Measurements from ENCODE around the gene SRXN1.

SRXN1 gene

GRCh38 chr20:666877-667276, 13.9 kb upstream of the SRXN1 start:
- no peaks in the 10 kb centered on the region for H3K9me3 ChIP-seq (ENCODE audit: control insufficient read depth, low read length)
- DNase-seq: no peak
- H3K36me3 ChIP-seq (ENCODE audit: control insufficient read depth, insufficient read depth, low read length): no peaks in the 10 kb centered on the region
- peaks cover 22% of the 10 kb centered on the region for H3K27me3 ChIP-seq (replicated peaks; ENCODE audit: control insufficient read depth, insufficient read depth, low read length, poor library complexity, severe bottlenecking)
- no peaks in the 10 kb centered on the region for H3K4me1 ChIP-seq (ENCODE audit: control insufficient read depth, insufficient read depth, low read length, poor library complexity, severe bottlenecking)
- no peak overlapping the region for H3K4me3 ChIP-seq (ENCODE audit: insufficient read depth, low read depth, low read length, poor library complexity, severe bottlenecking)
- no peak overlapping the region for H3K27ac ChIP-seq (ENCODE audit: insufficient read depth, low read length, poor library complexity, severe bottlenecking)

DNA sequence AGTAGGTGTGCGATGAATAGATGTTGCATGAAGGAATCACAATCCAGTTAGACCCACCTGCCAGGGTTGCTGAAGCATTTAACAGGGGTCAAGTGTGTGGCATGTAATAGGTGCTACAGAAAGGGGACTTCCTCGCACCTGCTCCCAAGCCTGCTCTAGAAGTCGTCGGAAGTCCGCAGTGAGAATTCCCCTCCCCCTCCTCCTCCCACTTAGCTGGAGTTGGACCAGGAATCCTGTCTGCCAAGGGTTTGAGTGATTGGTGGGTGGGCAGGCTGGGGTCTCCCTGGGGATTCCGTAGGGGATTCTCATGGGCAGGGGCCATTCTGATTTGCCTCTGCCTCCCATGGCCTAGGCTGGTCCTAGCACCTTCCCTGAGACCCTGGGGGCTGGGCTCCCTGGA, 12.3 kb upstream of the SRXN1 start:
- Histone ChIP-seq H3K36me3 (ENCODE audit: control insufficient read depth, insufficient read depth, low read length) (no peaks in the 10 kb centered on the region), H3K4me1 (ENCODE audit: control insufficient read depth, insufficient read depth, low read length, poor library complexity, severe bottlenecking) (no peaks in the 10 kb centered on the region), H3K27ac (ENCODE audit: insufficient read depth, low read length, poor library complexity, severe bottlenecking) (no peak overlapping the region), H3K27me3 (replicated peaks; ENCODE audit: control insufficient read depth, insufficient read depth, low read length, poor library complexity, severe bottlenecking) (peaks cover 18% of the 10 kb centered on the region), H3K4me3 (ENCODE audit: insufficient read depth, low read depth, low read length, poor library complexity, severe bottlenecking) (no peak overlapping the region), H3K9me3 (ENCODE audit: control insufficient read depth, low read length) (no peaks in the 10 kb centered on the region)
- no peak for DNase-seq

DNA sequence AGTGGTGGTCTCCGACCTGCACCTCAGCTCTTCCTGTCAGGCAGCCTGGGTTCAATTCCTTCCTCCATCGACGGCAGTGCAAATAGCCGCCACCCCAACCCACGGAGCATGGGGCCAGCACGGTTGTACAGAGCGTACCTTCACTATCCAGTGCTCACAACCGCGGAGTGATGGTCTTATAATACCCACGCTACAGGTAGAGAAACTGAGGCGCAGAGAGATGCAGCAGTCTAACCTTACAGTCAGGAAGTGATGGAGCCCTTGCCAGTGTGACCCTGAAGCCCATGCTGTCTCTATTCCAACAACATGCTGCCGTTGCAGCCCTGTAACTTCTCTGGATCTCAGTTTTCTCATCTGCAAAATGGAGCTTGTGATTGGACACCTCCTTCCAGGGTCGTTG, 11.6 kb upstream of the SRXN1 start:
- Histone ChIP-seq H3K27me3 (replicated peaks; ENCODE audit: control insufficient read depth, insufficient read depth, low read length, poor library complexity, severe bottlenecking) (peaks cover 18% of the 10 kb centered on the region), H3K4me1 (ENCODE audit: control insufficient read depth, insufficient read depth, low read length, poor library complexity, severe bottlenecking) (no peaks in the 10 kb centered on the region), H3K4me3 (ENCODE audit: insufficient read depth, low read depth, low read length, poor library complexity, severe bottlenecking) (no peak overlapping the region), H3K9me3 (ENCODE audit: control insufficient read depth, low read length) (no peaks in the 10 kb centered on the region), H3K36me3 (ENCODE audit: control insufficient read depth, insufficient read depth, low read length) (no peaks in the 10 kb centered on the region), H3K27ac (ENCODE audit: insufficient read depth, low read length, poor library complexity, severe bottlenecking) (no peak overlapping the region)
- DNase-seq: no peak

DNA sequence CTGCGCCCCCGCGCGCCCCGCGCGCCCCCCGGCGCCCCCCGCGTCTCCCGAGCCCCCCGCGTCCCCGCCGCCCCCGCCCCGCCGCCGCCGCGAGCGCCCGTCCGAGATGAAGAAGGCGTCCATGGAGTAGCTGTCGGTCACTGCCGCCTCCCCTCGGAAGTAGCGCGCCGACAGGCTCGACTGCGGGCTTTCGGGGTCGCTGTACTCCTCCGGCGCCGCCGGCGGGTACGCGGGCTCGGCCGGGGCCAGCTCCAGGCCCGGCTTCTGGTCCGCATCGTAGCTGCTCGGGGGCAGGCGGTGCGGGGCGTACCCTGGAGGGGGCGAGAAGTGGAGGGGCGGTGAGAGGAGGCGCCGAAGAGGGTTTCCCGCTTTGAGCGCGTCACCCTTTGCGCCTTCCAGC, 11.2 kb upstream of the SRXN1 start:
- peaks cover 18% of the 10 kb centered on the region for H3K27me3 ChIP-seq (replicated peaks; ENCODE audit: control insufficient read depth, insufficient read depth, low read length, poor library complexity, severe bottlenecking)
- no peak for DNase-seq
- no peaks in the 10 kb centered on the region for H3K36me3 ChIP-seq (ENCODE audit: control insufficient read depth, insufficient read depth, low read length)
- no peak overlapping the region for H3K4me3 ChIP-seq (ENCODE audit: insufficient read depth, low read depth, low read length, poor library complexity, severe bottlenecking)
- H3K27ac ChIP-seq (ENCODE audit: insufficient read depth, low read length, poor library complexity, severe bottlenecking): no peak overlapping the region
- no peaks in the 10 kb centered on the region for H3K4me1 ChIP-seq (ENCODE audit: control insufficient read depth, insufficient read depth, low read length, poor library complexity, severe bottlenecking)
- H3K9me3 ChIP-seq (ENCODE audit: control insufficient read depth, low read length): no peaks in the 10 kb centered on the region

DNA sequence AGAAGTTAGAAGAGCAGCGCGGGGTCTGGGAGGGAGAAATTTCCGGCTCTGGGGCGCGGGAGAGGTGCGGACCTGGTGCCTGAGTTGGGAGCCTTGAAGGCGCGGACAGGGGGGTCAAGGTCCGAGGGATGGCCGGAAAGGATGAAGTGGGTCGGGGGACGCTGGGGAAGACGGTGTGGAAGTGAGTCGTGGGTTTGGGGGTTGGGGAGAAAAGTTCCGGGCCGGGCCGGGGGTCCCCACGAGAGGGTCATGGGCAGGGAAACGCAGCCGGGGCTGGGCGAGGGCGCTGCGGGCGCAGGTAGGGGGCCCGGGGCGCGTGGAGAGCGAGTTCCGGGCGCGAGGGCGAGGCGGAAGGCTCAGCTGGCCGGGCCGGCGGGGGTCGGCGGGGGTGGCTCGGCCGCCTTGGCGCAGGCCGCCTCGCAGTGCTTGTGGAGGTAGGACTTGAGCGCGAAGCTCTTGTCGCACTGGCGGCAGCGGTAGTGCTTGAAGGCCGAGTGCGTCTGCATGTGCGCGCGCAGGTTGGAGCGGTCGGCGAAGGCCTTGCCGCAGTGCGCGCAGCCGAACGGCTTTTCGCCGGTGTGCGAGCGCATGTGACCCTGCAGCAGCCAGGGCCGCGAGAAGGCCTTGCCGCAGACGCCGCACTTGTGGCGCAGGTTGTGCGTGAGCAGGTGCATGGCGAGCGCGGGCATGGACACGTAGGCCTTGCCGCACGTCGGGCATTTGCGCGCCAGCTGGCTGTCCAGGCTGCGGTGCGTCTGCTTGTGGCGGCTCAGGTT, 10.5 kb upstream of the SRXN1 start:
- Histone ChIP-seq H3K27ac (ENCODE audit: insufficient read depth, low read length, poor library complexity, severe bottlenecking) (no peak overlapping the region), H3K4me3 (ENCODE audit: insufficient read depth, low read depth, low read length, poor library complexity, severe bottlenecking) (no peak overlapping the region), H3K27me3 (replicated peaks; ENCODE audit: control insufficient read depth, insufficient read depth, low read length, poor library complexity, severe bottlenecking) (peaks cover 18% of the 10 kb centered on the region), H3K9me3 (ENCODE audit: control insufficient read depth, low read length) (no peaks in the 10 kb centered on the region), H3K4me1 (ENCODE audit: control insufficient read depth, insufficient read depth, low read length, poor library complexity, severe bottlenecking) (no peaks in the 10 kb centered on the region), H3K36me3 (ENCODE audit: control insufficient read depth, insufficient read depth, low read length) (no peaks in the 10 kb centered on the region)
- DNase-seq: no peak

GRCh38 chr20:662277-663192, 9.5 kb upstream of the SRXN1 start:
- H3K4me3 ChIP-seq (ENCODE audit: insufficient read depth, low read depth, low read length, poor library complexity, severe bottlenecking): no peak overlapping the region

DNA sequence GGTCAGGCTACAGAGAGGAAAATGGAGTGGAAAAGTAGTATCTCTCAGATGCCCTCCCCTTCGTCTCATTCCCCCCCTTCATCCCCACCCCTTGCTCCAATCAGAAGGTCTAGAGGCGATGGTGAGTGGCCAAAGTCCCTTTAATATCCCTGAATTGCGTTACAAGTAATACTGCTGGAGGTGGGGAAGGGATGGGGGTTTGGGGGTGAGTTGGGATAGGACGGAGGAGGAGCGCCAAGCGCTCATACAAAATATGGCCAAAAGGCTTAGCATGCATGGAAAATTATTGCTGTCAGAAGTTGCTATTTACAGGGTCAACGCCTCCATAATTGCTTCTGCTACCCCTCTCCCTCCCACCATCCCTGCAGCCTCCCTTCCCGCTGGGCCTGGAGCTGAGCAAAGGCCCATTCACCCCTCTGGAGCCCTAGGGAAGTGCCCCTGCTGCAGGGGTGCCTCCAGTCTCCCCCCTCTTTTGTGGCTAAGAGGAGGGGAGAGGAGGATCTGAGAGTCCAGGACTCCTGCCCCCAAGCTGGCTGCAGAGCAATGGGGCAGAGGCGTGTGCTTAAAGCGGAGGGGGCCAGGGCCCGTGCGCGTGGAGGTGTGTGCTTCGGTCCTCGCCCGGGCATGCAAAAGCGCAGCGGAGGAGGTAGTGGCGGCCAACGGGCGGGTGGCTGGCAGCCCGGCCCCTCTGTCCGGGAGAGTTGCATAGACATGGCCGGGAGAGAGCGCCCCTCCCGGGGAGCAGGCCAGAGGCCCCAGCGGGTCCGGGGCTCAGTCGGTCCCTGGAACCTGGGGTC, 8.7 kb upstream of the SRXN1 start:
- no peak overlapping the region for H3K4me3 ChIP-seq (ENCODE audit: insufficient read depth, low read depth, low read length, poor library complexity, severe bottlenecking)
- no peaks in the 10 kb centered on the region for H3K36me3 ChIP-seq (ENCODE audit: control insufficient read depth, insufficient read depth, low read length)
- no peaks in the 10 kb centered on the region for H3K4me1 ChIP-seq (ENCODE audit: control insufficient read depth, insufficient read depth, low read length, poor library complexity, severe bottlenecking)
- peaks cover 18% of the 10 kb centered on the region for H3K27me3 ChIP-seq (replicated peaks; ENCODE audit: control insufficient read depth, insufficient read depth, low read length, poor library complexity, severe bottlenecking)
- no peak for DNase-seq
- H3K9me3 ChIP-seq (ENCODE audit: control insufficient read depth, low read length): no peaks in the 10 kb centered on the region
- H3K27ac ChIP-seq (ENCODE audit: insufficient read depth, low read length, poor library complexity, severe bottlenecking): no peak overlapping the region

More at GRCh38 chr20:662277-663192, 9.5 kb upstream of the SRXN1 start:
- no peaks in the 10 kb centered on the region for H3K9me3 ChIP-seq (ENCODE audit: control insufficient read depth, low read length)
- H3K27ac ChIP-seq (ENCODE audit: insufficient read depth, low read length, poor library complexity, severe bottlenecking): no peak overlapping the region
- no peaks in the 10 kb centered on the region for H3K4me1 ChIP-seq (ENCODE audit: control insufficient read depth, insufficient read depth, low read length, poor library complexity, severe bottlenecking)
- peaks cover 18% of the 10 kb centered on the region for H3K27me3 ChIP-seq (replicated peaks; ENCODE audit: control insufficient read depth, insufficient read depth, low read length, poor library complexity, severe bottlenecking)
- no peaks in the 10 kb centered on the region for H3K36me3 ChIP-seq (ENCODE audit: control insufficient read depth, insufficient read depth, low read length)
- no peak for DNase-seq

GRCh38 chr20:658731-659291, 5.8 kb upstream of the SRXN1 start:
- no peaks in the 10 kb centered on the region for H3K36me3 ChIP-seq (ENCODE audit: control insufficient read depth, insufficient read depth, low read length)
- H3K27me3 ChIP-seq (replicated peaks; ENCODE audit: control insufficient read depth, insufficient read depth, low read length, poor library complexity, severe bottlenecking): peaks cover 11% of the 10 kb centered on the region
- no peak overlapping the region for H3K27ac ChIP-seq (ENCODE audit: insufficient read depth, low read length, poor library complexity, severe bottlenecking)
- no peaks in the 10 kb centered on the region for H3K9me3 ChIP-seq (ENCODE audit: control insufficient read depth, low read length)
- no peak for DNase-seq
- H3K4me3 ChIP-seq (ENCODE audit: insufficient read depth, low read depth, low read length, poor library complexity, severe bottlenecking): no peak overlapping the region
- H3K4me1 ChIP-seq (ENCODE audit: control insufficient read depth, insufficient read depth, low read length, poor library complexity, severe bottlenecking): peaks cover 4% of the 10 kb centered on the region

DNA sequence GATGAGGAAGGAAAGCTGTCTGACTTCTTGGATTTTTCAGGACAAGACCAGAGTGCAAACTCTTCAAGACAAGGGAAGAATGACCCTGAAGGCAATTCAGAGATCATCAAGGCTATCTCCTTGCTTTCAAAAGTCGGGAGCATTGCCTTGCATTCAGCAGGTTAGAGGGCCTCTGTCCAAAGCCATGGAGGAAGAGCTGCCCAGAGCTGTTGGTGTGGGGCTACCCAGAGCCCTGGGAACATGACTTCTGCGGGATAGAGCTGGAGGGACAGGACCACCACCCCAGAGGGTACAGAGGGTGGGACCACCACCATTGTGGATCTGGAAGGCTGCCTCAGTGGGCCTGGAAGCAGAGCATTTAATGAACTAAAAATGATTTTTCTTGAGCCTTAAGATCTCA, 5.2 kb upstream of the SRXN1 start:
- no peak for DNase-seq
- Histone ChIP-seq H3K4me3 (ENCODE audit: insufficient read depth, low read depth, low read length, poor library complexity, severe bottlenecking) (no peak overlapping the region), H3K9me3 (ENCODE audit: control insufficient read depth, low read length) (no peaks in the 10 kb centered on the region), H3K27me3 (replicated peaks; ENCODE audit: control insufficient read depth, insufficient read depth, low read length, poor library complexity, severe bottlenecking) (peaks cover 8% of the 10 kb centered on the region), H3K27ac (ENCODE audit: insufficient read depth, low read length, poor library complexity, severe bottlenecking) (no peak overlapping the region), H3K36me3 (ENCODE audit: control insufficient read depth, insufficient read depth, low read length) (no peaks in the 10 kb centered on the region), H3K4me1 (ENCODE audit: control insufficient read depth, insufficient read depth, low read length, poor library complexity, severe bottlenecking) (peaks cover 7% of the 10 kb centered on the region)
